GM18867 (cell line): Measurements from ENCODE around the gene L3MBTL4.

Source experiments
- ATAC-seq: cut with Tn5 transposase; IDR thresholded peaks from one replicate; pipeline ENCODE4 v1.9.1; 2021; ENCODE audit warnings: mild to moderate bottlenecking, moderate library complexity; ENCODE audit not compliant: unreplicated experiment

L3MBTL4 gene

DNA sequence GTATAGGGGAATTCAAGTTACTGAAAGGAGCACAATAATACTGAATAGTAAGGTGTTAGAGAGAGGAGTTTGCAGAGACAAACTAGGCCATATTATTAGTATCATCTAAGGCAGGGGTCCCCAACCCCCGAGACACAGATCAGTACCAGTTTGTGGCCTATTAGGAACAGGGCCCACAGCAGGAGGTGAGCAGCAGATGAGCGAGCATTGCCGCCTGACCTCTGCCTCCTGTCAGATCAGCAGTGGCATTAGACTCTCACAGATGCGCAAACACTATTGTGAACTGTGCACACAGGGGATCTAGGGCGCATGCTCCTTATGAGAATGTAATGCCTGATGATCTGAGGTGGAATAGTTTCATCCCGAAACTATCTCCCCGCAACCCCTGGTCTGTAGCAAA, 477.6 kb downstream of the L3MBTL4 start:
- no peak for ATAC-seq

DNA sequence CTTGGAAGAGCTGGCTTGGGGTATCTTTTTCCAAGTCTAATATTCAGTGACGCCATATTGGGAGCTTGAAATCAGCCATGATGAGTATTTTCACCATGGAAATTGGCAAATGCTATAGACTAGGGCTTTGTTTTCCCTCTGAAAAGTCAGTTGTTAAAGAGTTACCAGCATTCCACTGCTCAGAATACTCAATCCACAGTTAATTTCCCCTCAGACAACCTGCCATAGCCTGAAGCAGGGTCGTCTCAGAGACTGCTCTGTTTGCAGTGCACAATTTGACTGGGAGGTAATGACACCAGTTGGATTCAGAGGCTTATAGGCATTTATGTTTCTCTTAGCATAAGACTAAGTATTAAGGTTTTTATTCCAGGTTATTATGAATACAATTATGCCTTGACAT, 483.9 kb downstream of the L3MBTL4 start:
- no peak for ATAC-seq

DNA sequence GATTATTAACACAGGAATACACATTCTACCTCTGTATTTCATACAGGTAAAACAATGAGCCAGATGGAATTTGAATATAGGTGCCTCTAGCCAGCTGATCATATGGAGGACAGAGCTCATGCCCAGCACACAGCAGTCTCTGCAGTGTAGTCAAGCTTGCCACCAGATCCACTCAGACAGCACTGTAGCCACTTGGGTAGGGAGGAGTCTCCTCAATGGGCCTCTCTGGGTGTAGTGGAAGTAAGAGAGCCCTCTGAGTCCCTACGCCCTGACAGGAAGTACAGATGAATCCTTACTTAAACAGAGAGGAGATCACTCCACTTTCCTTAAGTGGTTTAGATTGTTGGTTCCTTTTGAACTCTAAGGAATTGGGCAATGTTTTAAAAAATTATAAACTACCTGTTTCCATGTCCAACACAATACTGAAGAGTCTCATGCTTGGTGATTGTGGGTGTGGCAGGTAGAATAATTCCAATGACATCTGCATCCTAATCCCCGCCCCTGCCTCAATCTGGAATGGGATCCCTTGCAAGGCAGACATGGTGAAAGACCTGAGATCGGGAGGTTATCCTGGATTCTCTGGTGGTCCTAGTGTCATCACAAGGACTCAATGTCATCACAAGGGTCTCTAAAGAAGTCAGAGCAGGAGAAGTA, 496.4 kb downstream of the L3MBTL4 start:
- ATAC-seq: no peak

DNA sequence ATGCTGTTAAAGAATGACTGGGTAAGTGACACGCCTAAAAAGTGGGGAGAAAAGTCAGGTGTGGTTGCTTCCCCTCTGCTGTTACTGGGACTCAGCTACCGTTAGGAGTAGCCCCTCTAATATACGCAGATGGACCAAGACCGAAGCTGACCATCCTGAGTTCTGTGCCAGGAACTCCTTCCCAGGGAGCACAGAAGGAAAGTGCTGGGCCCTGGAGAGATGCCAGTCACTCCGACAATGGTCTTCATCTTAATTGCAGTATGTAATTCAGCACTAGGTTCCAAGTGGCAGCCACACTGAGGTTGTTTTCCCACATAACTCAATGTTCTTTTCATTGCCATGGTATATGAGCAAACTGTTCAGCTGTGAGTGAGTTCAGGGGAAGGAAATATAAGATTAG, 499.8 kb downstream of the L3MBTL4 start:
- ATAC-seq: no peak

DNA sequence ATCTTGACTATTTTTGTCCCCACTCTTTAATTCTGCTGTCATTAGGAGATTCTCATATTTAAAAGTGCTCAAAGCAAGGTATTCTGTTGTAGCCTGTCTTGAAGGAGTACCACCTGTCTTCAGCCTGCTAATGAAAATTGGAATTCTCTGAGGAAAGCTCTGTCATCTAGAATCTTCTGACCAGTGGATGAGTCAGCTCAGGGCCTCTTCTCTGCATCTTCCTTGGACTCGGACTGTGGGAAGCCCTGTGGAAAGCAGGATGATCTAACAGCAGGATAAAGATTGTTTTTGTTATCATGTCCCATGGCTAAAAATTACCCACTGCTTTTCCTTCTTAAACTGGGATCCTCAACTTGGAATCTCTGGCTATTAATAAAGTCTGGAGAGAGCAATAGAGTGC, 500.7 kb downstream of the L3MBTL4 start:
- no peak for ATAC-seq

DNA sequence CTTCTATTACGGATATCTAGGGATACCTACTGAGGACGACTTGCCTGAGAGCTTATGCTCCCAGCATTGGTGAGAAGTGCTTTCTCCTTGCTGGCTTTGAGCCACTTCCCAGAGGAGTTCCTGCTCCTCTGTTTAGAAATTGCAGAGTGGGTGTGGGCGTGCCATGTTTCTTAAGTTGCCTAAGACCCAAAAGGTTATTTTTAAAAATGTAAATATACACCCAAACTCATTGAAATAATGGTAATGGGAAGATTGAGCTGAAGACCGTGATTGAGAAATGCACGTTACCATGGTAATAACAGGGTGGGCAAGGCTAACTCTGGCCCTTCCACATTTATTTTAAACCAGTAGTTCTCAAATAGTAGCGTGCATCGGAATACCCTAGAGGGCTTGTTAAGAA, 502.1 kb downstream of the L3MBTL4 start:
- ATAC-seq: no peak

DNA sequence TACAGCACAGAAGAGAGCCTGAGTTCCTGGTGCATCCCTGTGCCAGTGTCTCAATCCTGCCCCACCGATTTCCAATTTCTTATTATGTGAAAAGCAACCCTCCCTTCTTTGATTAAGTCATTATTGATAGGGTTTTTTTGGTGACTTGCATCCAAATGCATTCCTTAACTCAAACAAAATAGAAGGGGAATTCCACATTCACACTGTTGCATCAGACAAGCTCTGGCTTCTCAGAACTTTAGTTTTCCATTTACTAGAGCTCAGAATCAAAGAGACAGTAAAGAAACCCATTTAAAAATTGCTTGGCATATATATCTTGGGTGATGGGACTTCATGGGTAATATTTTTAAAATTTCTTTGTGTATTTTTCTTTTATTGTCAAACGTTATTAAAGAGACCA, 505.6 kb downstream of the L3MBTL4 start:
- ATAC-seq: no peak
